ENCODE results near the gene SVOPL.

SVOPL gene

DNA sequence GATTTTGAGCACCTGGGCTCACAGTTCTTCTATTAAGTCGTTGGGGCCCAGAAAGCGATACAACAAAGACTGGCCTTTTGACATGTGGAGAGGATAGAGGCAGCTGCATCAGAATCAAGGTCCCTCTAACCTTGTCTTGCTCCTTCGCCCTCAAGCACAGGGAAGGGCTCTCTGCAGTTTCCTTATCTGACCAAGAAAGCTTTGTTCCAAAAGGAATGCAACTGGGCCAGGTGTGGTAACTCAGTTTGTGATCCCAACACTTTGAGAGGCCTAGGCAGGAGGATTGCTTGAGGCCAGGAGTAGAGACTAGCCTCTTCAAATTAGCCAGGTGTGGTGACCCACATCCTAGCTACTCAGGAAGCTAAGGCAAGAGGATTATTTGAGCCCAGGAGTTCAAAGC is 32.2 kb downstream of the SVOPL start:
- TF ChIP-seq CTCF (IDR thresholded peaks at IDR 0.05; ENCODE audit: control insufficient read depth, extremely low read depth, insufficient read depth), result no peak
- no peak overlapping the region for H3K4me3 ChIP-seq (ENCODE audit: low read depth, low read length)
- DNase-seq (ENCODE audit: low read depth), result no peak

DNA sequence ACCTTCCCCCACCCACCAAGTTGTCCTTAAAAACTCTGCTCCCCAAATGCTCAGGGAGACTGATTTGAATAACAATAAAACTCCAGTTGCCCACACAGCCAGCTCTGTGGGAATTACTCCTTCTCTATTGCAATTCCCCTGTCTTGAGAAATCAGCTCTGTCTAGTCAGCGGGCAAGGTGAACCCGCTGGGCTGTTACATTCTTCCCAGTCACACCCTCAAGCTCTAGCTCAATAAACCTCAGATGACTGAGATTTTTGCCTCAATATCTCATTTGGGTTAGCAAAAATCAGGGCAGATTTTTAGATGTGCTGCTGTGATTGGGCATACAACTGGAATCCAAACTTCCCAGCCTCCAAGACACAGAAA is 32.9 kb downstream of the SVOPL start:
- TF ChIP-seq CTCF (IDR thresholded peaks at IDR 0.05; ENCODE audit: control insufficient read depth, extremely low read depth, insufficient read depth), result no peak
- H3K4me3 ChIP-seq (ENCODE audit: low read depth, low read length), result no peak overlapping the region
- no peak for DNase-seq (ENCODE audit: low read depth)

DNA sequence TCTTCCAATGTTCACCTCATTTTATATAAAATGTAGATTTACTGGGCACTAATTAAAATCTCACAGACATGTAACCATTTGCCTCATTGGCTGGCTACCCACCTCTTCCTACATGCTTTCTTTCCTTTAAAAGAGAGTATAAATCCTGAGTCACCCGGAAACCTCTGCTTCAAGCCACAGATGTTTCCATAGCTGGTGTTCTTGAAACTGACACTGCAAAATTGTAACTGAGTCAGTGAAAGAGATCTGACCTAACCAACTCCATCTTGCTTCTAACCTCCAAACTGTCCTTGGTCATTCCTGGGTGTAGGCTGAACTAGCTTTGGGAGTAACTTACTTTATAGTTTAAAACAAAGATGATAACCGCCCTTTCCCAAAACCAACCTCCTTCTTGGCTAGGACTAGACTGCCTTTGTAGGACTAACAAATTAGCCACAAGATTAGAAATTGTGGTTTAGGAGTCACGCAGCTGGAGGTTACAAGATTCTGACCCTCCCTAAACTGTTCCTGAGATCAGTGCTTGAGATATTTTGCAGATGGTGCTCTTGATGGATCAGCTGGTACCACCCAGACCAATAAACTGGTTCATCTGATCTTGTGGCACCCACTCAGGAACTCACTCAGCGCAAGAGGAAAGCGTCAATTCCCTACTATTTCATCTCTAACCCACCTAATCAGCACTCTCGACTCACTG is 33.5 kb downstream of the SVOPL start:
- DNase-seq (ENCODE audit: low read depth), result no peak
- TF ChIP-seq CTCF (IDR thresholded peaks at IDR 0.05; ENCODE audit: control insufficient read depth, extremely low read depth, insufficient read depth), result no peak
- no peak overlapping the region for H3K4me3 ChIP-seq (ENCODE audit: low read depth, low read length)

- no peak for TF ChIP-seq CTCF (IDR thresholded peaks at IDR 0.05; ENCODE audit: control insufficient read depth, extremely low read depth, insufficient read depth)
- DNase-seq (ENCODE audit: low read depth), result no peak
- H3K4me3 ChIP-seq (ENCODE audit: low read depth, low read length), result no peak overlapping the region
Observed at GRCh38 chr7:138666385-138666784, 34.8 kb downstream of the SVOPL start.

DNA sequence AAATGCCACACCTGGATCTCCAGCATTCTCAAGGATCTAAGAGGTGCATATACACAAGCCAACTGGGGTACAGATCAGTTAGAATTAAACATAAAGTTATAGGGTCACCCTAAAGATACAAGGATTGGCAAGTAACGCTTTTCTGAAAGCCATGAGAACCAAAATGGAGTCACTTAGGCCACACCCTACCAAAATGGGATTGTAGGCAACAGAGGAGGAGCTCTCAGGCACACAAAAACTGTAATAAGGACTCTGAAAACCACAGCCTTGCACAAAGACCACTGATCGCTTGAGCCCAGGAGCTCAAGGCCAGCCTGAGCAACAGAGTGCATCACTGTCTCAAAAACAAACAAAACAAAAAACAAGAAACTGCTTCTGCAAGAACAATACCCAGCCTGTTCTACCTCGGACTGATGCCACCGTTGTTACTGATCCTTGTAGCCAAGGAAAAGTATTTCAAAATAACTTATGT is 35.5 kb downstream of the SVOPL start:
- DNase-seq (ENCODE audit: low read depth), result no peak
- no peak for TF ChIP-seq CTCF (IDR thresholded peaks at IDR 0.05; ENCODE audit: control insufficient read depth, extremely low read depth, insufficient read depth)
- H3K4me3 ChIP-seq (ENCODE audit: low read depth, low read length), result no peak overlapping the region

GRCh38 chr7:138665249-138665648 is 35.9 kb downstream of the SVOPL start:
- no peak overlapping the region for H3K4me3 ChIP-seq (ENCODE audit: low read depth, low read length)
- no peak for TF ChIP-seq CTCF (IDR thresholded peaks at IDR 0.05; ENCODE audit: control insufficient read depth, extremely low read depth, insufficient read depth)
- no peak for DNase-seq (ENCODE audit: low read depth)
